Activated T-helper 17 cell treated with anti-CD3 and anti-CD28 coated beads, Interleukin-2, amount 50 U/mL, for 72 hours (primary cell): ENCODE results near the gene PCYT1A. TPM values are rescaled to one million over a fixed set of nuclear protein-coding genes. Genes with fewer than 3 reads are reported as not detected.
"Not testable (repeated sequence)": the region's sequence is repeated elsewhere in the genome, so short reads cannot be mapped to it uniquely, and the experiment has no call there.

Experiments used
- ATAC-seq: fragments of 150-1000 bp; cut with Tn5 transposase; replicated peaks from 2 replicates; pipeline ENCODE4 v1.10.0; 2021; ENCODE audit warnings: mild to moderate bottlenecking, moderate library complexity
- H3K27ac Mint-ChIP-seq: one replicate; pipeline ENCODE4 v1.8.0; 2022; ENCODE audit warnings: mixed read lengths
- H3K27me3 Mint-ChIP-seq: one replicate; pipeline ENCODE4 v1.8.0; 2022; ENCODE audit warnings: mixed read lengths
- H3K36me3 Mint-ChIP-seq: one replicate; pipeline ENCODE4 v1.8.0; 2022; ENCODE audit warnings: low read depth, mild to moderate bottlenecking, mixed read lengths
- H3K4me1 Mint-ChIP-seq: one replicate; pipeline ENCODE4 v1.8.0; 2022; ENCODE audit warnings: mixed read lengths
- H3K4me3 Mint-ChIP-seq: one replicate; pipeline ENCODE4 v1.8.0; 2022; ENCODE audit warnings: mild to moderate bottlenecking, mixed read lengths
- H3K9me3 Mint-ChIP-seq: one replicate; pipeline ENCODE4 v1.8.0; 2022; ENCODE audit warnings: mixed read lengths
- total RNA-seq, 2 donors: library from RNA; stranded (reverse); gene quantifications; one replicate each; pipeline ENCODE4 v1.2.3, GENCODE V29; 2022

PCYT1A gene
- total RNA-seq, 2 donors from 2014 or later, result 50.8 to 62.0 TPM

- Mint-ChIP-seq H3K9me3 (no peaks in the 10 kb centered on the region), H3K4me3 (no peak overlapping the region), H3K27ac (no peak overlapping the region), H3K27me3 (no peaks in the 10 kb centered on the region), H3K36me3 (peaks cover 12% of the 10 kb centered on the region), H3K4me1 (peaks cover 6% of the 10 kb centered on the region)
- no peak for ATAC-seq
Measured at GRCh38 chr3:196315821-196316220, 28.3 kb upstream of the PCYT1A start.

GRCh38 chr3:196314597-196314996 lies 27.1 kb upstream of the PCYT1A start:
- peaks cover 6% of the 10 kb centered on the region for H3K4me1 Mint-ChIP-seq
- H3K36me3 Mint-ChIP-seq, result peaks cover 12% of the 10 kb centered on the region
- no peak for ATAC-seq
- no peak overlapping the region for H3K4me3 Mint-ChIP-seq
- no peaks in the 10 kb centered on the region for H3K9me3 Mint-ChIP-seq
- no peaks in the 10 kb centered on the region for H3K27me3 Mint-ChIP-seq
- no peak overlapping the region for H3K27ac Mint-ChIP-seq

- ATAC-seq, H3K27ac Mint-ChIP-seq, H3K4me1 Mint-ChIP-seq, H3K4me3 Mint-ChIP-seq, H3K9me3 Mint-ChIP-seq, H3K27me3 Mint-ChIP-seq: not testable (repeated sequence)
- peaks cover 12% of the 10 kb centered on the region for H3K36me3 Mint-ChIP-seq
Measured at GRCh38 chr3:196314086-196314485, 26.6 kb upstream of the PCYT1A start.

GRCh38 chr3:196302960-196303359 lies 15.4 kb upstream of the PCYT1A start:
- not testable (repeated sequence) for H3K27me3 Mint-ChIP-seq, ATAC-seq
- H3K27ac Mint-ChIP-seq, result peak overlapping the region; percentile 61

GRCh38 chr3:196302551-196302950 lies 15.0 kb upstream of the PCYT1A start:
- H3K27me3 Mint-ChIP-seq, result not testable (repeated sequence)
- ATAC-seq, result peak; percentile 81

More at GRCh38 chr3:196302960-196303359, 15.4 kb upstream of the PCYT1A start:
- not testable (repeated sequence) for H3K36me3 Mint-ChIP-seq, H3K9me3 Mint-ChIP-seq, H3K4me1 Mint-ChIP-seq, H3K4me3 Mint-ChIP-seq

GRCh38 chr3:196298521-196298920 lies 11.0 kb upstream of the PCYT1A start:
- Mint-ChIP-seq H3K27ac (no peak overlapping the region), H3K9me3 (no peaks in the 10 kb centered on the region), H3K36me3 (no peaks in the 10 kb centered on the region), H3K4me3 (no peak overlapping the region), H3K4me1 (peaks cover 5% of the 10 kb centered on the region), H3K27me3 (no peaks in the 10 kb centered on the region)
- ATAC-seq, result no peak

More at GRCh38 chr3:196302551-196302950, 15.0 kb upstream of the PCYT1A start:
- not testable (repeated sequence) for H3K27ac Mint-ChIP-seq, H3K4me1 Mint-ChIP-seq, H3K9me3 Mint-ChIP-seq, H3K36me3 Mint-ChIP-seq
- H3K4me3 Mint-ChIP-seq, result peak overlapping the region; percentile 27

GRCh38 chr3:196292286-196292923 lies 4.9 kb upstream of the PCYT1A start:
- H3K27me3 Mint-ChIP-seq, result no peaks in the 10 kb centered on the region
- H3K9me3 Mint-ChIP-seq, result no peaks in the 10 kb centered on the region
- H3K4me1 Mint-ChIP-seq, result no peaks in the 10 kb centered on the region
- no peak for ATAC-seq
- H3K27ac Mint-ChIP-seq, result no peak overlapping the region
- peaks cover 5% of the 10 kb centered on the region for H3K36me3 Mint-ChIP-seq
- H3K4me3 Mint-ChIP-seq, result no peak overlapping the region

GRCh38 chr3:196288141-196288460 lies 575 bp upstream of the PCYT1A start:
- peak overlapping the region; percentile 100 for H3K4me3 Mint-ChIP-seq
- no peaks in the 10 kb centered on the region for H3K27me3 Mint-ChIP-seq
- H3K27ac Mint-ChIP-seq, result peak overlapping the region; percentile 98

GRCh38 chr3:196287090-196287439 lies 461 bp downstream of the PCYT1A start:
- Mint-ChIP-seq H3K4me1 (peaks cover 19% of the 10 kb centered on the region), H3K27ac (peak overlapping the region; percentile 98), H3K4me3 (peak overlapping the region; percentile 100), H3K27me3 (no peaks in the 10 kb centered on the region), H3K36me3 (peaks cover 25% of the 10 kb centered on the region), H3K9me3 (no peaks in the 10 kb centered on the region)
- ATAC-seq, result peak; percentile 42

More at GRCh38 chr3:196288141-196288460, 575 bp upstream of the PCYT1A start:
- peaks cover 25% of the 10 kb centered on the region for H3K36me3 Mint-ChIP-seq
- ATAC-seq, result no peak
- no peaks in the 10 kb centered on the region for H3K9me3 Mint-ChIP-seq
- peaks cover 17% of the 10 kb centered on the region for H3K4me1 Mint-ChIP-seq

GRCh38 chr3:196284396-196284795 lies 3.1 kb downstream of the PCYT1A start:
- Mint-ChIP-seq H3K27me3 (no peaks in the 10 kb centered on the region), H3K4me1 (peaks cover 33% of the 10 kb centered on the region), H3K4me3 (peak overlapping the region; percentile 100), H3K9me3 (no peaks in the 10 kb centered on the region), H3K36me3 (peaks cover 27% of the 10 kb centered on the region), H3K27ac (peak overlapping the region; percentile 51)
- ATAC-seq, result no peak

GRCh38 chr3:196281962-196282361 lies 5.6 kb downstream of the PCYT1A start:
- Mint-ChIP-seq H3K36me3 (peaks cover 33% of the 10 kb centered on the region), H3K27me3 (no peaks in the 10 kb centered on the region), H3K9me3 (no peaks in the 10 kb centered on the region), H3K27ac (no peak overlapping the region), H3K4me3 (no peak overlapping the region), H3K4me1 (peaks cover 50% of the 10 kb centered on the region)
- ATAC-seq, result no peak

GRCh38 chr3:196280689-196281440 lies 6.7 kb downstream of the PCYT1A start:
- Mint-ChIP-seq H3K4me1 (peaks cover 44% of the 10 kb centered on the region), H3K27me3 (no peaks in the 10 kb centered on the region), H3K9me3 (no peaks in the 10 kb centered on the region), H3K36me3 (peaks cover 22% of the 10 kb centered on the region), H3K27ac (no peak overlapping the region), H3K4me3 (peak overlapping the region; percentile 36)
- ATAC-seq, result peak; percentile 64

GRCh38 chr3:196275126-196275525 lies 12.4 kb downstream of the PCYT1A start:
- no peak for ATAC-seq
- Mint-ChIP-seq H3K36me3 (peaks cover 53% of the 10 kb centered on the region), H3K4me3 (peak overlapping the region; percentile 89), H3K27me3 (no peaks in the 10 kb centered on the region), H3K4me1 (peaks cover 46% of the 10 kb centered on the region), H3K9me3 (peaks cover 4% of the 10 kb centered on the region), H3K27ac (peak overlapping the region; percentile 96)

- Mint-ChIP-seq H3K4me3 (peak overlapping the region; percentile 89), H3K9me3 (peaks cover 4% of the 10 kb centered on the region), H3K27ac (peak overlapping the region; percentile 96), H3K36me3 (peaks cover 58% of the 10 kb centered on the region), H3K27me3 (no peaks in the 10 kb centered on the region), H3K4me1 (peaks cover 47% of the 10 kb centered on the region)
- ATAC-seq, result peak; percentile 86
Measured at GRCh38 chr3:196274585-196274984, 12.9 kb downstream of the PCYT1A start.

- Mint-ChIP-seq H3K27me3 (no peaks in the 10 kb centered on the region), H3K36me3 (peaks cover 62% of the 10 kb centered on the region), H3K4me1 (peaks cover 47% of the 10 kb centered on the region)
Measured at GRCh38 chr3:196273655-196274054, 13.9 kb downstream of the PCYT1A start.

More at GRCh38 chr3:196273655-196274054, 13.9 kb downstream of the PCYT1A start:
- Mint-ChIP-seq H3K4me3 (peak overlapping the region; percentile 89), H3K27ac (peak overlapping the region; percentile 81), H3K9me3 (peaks cover 4% of the 10 kb centered on the region)
- no peak for ATAC-seq
